Colonic mucosa (tissue), 4 donors: ENCODE results near the gene MYL5. TPM values are rescaled to one million over a fixed set of nuclear protein-coding genes. Genes with fewer than 3 reads are reported as not detected.

Source experiments
- DNase-seq: peaks from one replicate; pipeline ENCODE4 v3.0.0-alpha.2; 2020
- H3K27ac ChIP-seq: fragments of 200-600 bp; one replicate; pipeline ENCODE4 v1.8.0; 2021
- H3K27me3 ChIP-seq: fragments of 200-600 bp; one replicate; pipeline ENCODE4 v1.8.0; 2021
- H3K36me3 ChIP-seq: fragments of 200-600 bp; one replicate; pipeline ENCODE4 v1.8.0; 2021
- H3K4me1 ChIP-seq: fragments of 200-600 bp; one replicate; pipeline ENCODE4 v1.8.0; 2021; ENCODE audit warnings: mild to moderate bottlenecking
- H3K4me3 ChIP-seq: fragments of 200-600 bp; one replicate; pipeline ENCODE4 v1.8.0; 2021
- H3K9ac ChIP-seq, 2 donors: one replicate each; pipeline ENCODE4 v1.7.0; 2013; ENCODE audit warnings: control low read depth in 2 of 2, low read depth in 2 of 2, low read length in 2 of 2
- H3K9me3 ChIP-seq: fragments of 200-600 bp; one replicate; pipeline ENCODE4 v1.8.0; 2021
- intact Hi-C: fragments of 100-400 bp; cut with DNase I; formaldehyde crosslinking; loops from one replicate; pipeline ENCODE4 v1.14.1; 2022
- total RNA-seq, 2 donors: library from RNA; stranded (reverse); fragmentation: NEBNext Ultra II Directional in 1 of 2; extraction: Animal tissue kit (Norgen Biotek cat#: 25700) in 1 of 2; gene quantifications; one replicate each; pipeline ENCODE4 v1.2.1, GENCODE V29; 2021
- TF ChIP-seq, protein P1 (sequence below): fragments of 200-600 bp; IDR thresholded peaks from one replicate; pipeline ENCODE4 v1.8.0; 2022; ENCODE audit warnings: antibody characterized with exemption, mild to moderate bottlenecking
- donor health status: healthy.
- donor health status: DM: no; HTN: no; CAD: no.
- donor health status: DM: no; HTN: no; CAD: no.

Gene MYL5
- total RNA-seq, 2 donors from 2014 or later, result 17.3 to 53.6 TPM

DNA sequence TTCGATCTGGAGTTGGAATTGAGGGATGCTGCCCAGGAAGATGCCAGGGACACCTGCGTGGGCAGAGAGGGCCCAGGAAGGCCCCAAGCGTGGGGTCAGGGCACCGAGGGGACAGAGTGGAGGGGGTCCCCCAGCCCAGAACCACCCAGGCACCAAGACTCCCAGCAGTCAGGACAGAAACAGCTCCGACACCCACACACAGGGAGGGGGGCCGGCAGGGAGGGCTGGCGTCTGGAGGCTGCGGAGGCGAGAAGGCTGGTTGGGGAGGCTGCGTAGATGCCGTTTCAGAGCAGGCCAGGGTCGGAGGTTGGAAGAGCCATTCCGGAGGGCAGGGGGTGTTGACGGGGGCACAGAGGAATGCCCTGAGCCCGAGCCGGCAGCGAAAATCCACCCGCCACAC is 23.9 kb upstream of the MYL5 start:
- no peak overlapping the region for H3K27ac ChIP-seq
- no peaks in the 10 kb centered on the region for H3K4me1 ChIP-seq
- no peak for DNase-seq
- no peaks in the 10 kb centered on the region for H3K36me3 ChIP-seq
- peaks cover 14% of the 10 kb centered on the region for H3K27me3 ChIP-seq
- intact Hi-C loops, result no loop called here
- no peaks in the 10 kb centered on the region for H3K9me3 ChIP-seq
- H3K4me3 ChIP-seq, result no peak overlapping the region
- no peak overlapping the region for H3K9ac ChIP-seq
- TF ChIP-seq, protein P1, sequence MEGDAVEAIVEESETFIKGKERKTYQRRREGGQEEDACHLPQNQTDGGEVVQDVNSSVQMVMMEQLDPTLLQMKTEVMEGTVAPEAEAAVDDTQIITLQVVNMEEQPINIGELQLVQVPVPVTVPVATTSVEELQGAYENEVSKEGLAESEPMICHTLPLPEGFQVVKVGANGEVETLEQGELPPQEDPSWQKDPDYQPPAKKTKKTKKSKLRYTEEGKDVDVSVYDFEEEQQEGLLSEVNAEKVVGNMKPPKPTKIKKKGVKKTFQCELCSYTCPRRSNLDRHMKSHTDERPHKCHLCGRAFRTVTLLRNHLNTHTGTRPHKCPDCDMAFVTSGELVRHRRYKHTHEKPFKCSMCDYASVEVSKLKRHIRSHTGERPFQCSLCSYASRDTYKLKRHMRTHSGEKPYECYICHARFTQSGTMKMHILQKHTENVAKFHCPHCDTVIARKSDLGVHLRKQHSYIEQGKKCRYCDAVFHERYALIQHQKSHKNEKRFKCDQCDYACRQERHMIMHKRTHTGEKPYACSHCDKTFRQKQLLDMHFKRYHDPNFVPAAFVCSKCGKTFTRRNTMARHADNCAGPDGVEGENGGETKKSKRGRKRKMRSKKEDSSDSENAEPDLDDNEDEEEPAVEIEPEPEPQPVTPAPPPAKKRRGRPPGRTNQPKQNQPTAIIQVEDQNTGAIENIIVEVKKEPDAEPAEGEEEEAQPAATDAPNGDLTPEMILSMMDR, result no peak

GRCh38 chr4:650951-651883 is 23.1 kb upstream of the MYL5 start:
- H3K36me3 ChIP-seq, result no peaks in the 10 kb centered on the region
- no peak overlapping the region for H3K9ac ChIP-seq
- H3K27me3 ChIP-seq, result peaks cover 14% of the 10 kb centered on the region
- H3K9me3 ChIP-seq, result no peaks in the 10 kb centered on the region
- DNase-seq, result no peak
- no peak overlapping the region for H3K27ac ChIP-seq
- intact Hi-C loops, result no loop called here
- TF ChIP-seq, protein P1, result no peak
- H3K4me1 ChIP-seq, result no peaks in the 10 kb centered on the region
- H3K4me3 ChIP-seq, result no peak overlapping the region

DNA sequence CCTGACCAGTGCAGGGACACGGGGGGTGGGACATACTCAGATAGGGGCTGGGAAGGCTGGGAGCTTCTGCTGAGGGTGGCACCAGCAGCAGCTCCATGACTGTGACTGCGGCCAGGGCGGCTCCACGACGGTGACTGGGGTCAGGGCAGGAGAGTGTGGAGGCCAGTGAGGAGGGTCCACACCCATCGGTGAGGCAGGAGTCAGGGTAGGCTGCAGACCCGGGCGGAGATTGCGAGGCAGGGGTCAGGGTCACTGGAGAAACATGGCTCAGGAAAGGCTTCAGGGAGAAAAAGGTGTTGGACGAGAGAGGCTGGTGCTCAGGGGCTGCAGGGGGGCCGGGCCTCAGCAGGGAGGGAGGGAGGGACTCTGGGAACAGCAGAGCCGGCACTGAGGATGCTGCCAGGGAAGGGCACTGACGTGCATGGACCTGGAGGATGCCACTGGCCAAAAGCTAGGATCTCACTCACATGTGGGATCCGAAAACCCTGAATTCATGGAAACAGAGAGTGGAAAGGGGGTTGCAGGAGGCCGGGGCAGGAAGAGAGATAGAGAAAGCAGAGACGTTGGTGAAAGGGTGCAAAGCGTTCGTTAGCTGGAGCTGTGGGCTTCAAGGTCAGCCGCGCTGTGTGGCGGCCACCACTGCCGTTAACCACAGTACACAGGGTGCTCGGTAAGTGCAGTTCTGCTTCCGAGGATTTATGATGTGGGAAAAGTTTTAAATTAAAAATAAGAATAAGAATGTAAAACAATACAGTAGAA is 22.3 kb upstream of the MYL5 start:
- TF ChIP-seq, protein P1, result no peak
- intact Hi-C loops, result no loop called here
- H3K9ac ChIP-seq, result no peak overlapping the region

DNA sequence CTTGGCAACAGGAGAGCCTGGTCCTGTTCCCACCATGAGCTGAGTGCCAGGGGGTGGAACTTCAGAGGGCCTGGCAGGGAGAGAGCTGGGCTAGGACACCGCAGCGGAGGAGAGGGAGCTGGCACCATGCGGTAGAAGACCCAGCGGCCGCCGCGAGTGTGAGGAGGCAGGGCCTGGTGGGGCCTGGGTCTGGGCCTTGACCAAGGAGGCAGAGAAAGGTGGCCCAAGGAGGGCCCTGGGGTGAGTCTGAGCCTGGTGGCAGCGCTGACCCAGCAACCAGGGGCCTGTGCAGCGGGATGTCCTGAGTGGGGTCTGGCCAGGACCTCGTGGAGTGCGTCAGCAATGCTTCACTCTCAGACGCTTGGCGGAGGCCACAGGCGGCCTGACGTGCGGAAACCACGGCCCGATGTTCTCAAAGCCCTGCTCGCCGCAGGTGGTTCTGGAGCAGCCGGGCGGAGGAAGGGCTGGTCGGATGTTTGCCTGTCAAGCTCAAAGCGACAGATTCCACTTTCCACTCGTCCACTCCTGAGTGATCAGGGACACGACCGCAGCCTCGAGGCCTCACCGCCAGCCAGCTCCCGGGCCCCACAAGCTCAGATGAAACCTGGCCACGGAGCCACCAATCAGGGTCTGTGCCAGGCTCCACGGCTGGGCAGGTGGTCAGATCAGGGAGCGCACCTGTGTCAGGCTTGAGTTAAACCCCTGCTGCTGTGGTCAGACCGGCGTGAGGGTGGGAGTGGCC is 21.1 kb upstream of the MYL5 start:
- TF ChIP-seq, protein P1, result no peak
- Histone ChIP-seq H3K9me3 (no peaks in the 10 kb centered on the region), H3K4me3 (no peak overlapping the region), H3K4me1 (no peaks in the 10 kb centered on the region), H3K9ac (no peak overlapping the region), H3K27ac (no peak overlapping the region), H3K27me3 (peaks cover 14% of the 10 kb centered on the region), H3K36me3 (no peaks in the 10 kb centered on the region)
- DNase-seq, result no peak
- intact Hi-C loops, result no loop called here

More for the DNA sequence above, 22.3 kb upstream of the MYL5 start:
- Histone ChIP-seq H3K27me3 (peaks cover 14% of the 10 kb centered on the region), H3K4me3 (no peak overlapping the region), H3K9me3 (no peaks in the 10 kb centered on the region), H3K36me3 (no peaks in the 10 kb centered on the region), H3K4me1 (no peaks in the 10 kb centered on the region), H3K27ac (no peak overlapping the region)
- no peak for DNase-seq

GRCh38 chr4:653831-654502 is 20.4 kb upstream of the MYL5 start:
- Histone ChIP-seq H3K4me1 (no peaks in the 10 kb centered on the region), H3K9me3 (no peaks in the 10 kb centered on the region), H3K9ac (no peak overlapping the region), H3K27me3 (peaks cover 14% of the 10 kb centered on the region), H3K27ac (no peak overlapping the region), H3K36me3 (no peaks in the 10 kb centered on the region), H3K4me3 (no peak overlapping the region)
- TF ChIP-seq, protein P1, result no peak
- intact Hi-C loops, result no loop called here
- no peak for DNase-seq
